Activated CD4-positive, alpha-beta T cell treated with anti-CD3 and anti-CD28 coated beads for 1 hour (primary cell): ENCODE data around the gene NFATC1.
"Not testable (repeated sequence)": the region's sequence is repeated elsewhere in the genome, so short reads cannot be mapped to it uniquely, and the experiment has no call there.

ENCODE experiments used
- DNase-seq: peaks from one replicate; pipeline ENCODE4 v3.0.0-alpha.2; 2020

The NFATC1 gene

GRCh38 chr18:79494936-79495335 lies 99.2 kb downstream of the NFATC1 start:
- no peak for DNase-seq

DNA sequence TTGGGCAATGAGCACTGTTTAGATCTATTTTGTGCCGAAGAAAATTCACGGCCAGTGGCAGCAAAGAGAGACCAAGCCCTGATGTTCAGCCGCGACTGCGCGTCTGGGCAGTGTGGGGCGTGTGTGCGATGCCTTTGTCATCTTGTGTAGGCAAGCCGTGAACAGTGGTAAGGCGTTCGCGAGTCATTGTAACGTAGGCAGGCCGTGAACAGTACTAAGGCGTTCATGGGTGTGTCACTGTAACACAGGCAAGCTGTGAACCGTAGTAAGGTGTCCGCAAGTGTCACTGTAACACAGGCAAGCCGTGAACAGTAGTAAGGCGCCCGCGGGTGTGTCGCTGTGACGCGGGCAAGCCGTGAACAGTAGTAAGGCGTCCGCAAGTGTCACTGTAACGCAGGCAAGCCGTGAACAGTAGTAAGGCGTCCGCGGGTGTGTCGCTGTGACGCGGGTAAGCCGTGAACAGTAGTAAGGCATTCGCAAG lies 99.9 kb downstream of the NFATC1 start:
- no peak for DNase-seq

DNA sequence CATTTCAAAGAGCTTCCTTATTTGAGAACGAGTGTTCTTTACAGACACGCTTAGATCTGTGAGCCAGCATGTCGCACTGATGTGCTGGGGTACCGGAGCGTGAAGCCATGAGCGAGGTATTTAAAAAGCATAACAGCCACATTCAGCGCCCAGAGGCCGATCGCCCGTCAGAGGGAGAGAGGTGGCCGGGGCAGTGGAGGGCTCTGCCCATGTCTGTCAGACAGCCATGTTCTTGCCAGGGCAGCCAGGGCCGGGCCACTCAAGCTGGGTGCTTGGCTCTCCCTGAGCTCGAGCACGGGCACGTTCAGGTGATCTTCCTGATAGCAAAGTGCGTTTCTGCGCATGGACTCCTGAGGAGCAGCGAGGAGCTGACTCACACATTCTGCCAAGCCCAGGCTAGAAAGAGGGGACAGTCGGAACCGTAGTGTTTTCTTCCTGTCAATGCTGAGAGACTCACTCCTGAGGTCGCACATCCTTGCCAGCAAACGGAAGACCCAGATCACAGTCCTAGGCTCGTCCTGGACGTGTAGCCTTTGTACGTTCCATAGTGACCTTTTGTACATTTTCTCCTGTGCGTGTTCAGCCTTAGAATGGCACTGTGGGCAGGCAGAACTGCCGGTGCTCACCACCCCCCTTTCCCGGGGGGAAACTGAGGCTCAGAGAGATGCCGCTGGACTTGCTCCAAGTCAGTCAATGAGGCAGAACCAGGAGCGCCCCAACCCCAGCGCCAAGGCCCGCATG lies 100.7 kb downstream of the NFATC1 start:
- DNase-seq: no peak

DNA sequence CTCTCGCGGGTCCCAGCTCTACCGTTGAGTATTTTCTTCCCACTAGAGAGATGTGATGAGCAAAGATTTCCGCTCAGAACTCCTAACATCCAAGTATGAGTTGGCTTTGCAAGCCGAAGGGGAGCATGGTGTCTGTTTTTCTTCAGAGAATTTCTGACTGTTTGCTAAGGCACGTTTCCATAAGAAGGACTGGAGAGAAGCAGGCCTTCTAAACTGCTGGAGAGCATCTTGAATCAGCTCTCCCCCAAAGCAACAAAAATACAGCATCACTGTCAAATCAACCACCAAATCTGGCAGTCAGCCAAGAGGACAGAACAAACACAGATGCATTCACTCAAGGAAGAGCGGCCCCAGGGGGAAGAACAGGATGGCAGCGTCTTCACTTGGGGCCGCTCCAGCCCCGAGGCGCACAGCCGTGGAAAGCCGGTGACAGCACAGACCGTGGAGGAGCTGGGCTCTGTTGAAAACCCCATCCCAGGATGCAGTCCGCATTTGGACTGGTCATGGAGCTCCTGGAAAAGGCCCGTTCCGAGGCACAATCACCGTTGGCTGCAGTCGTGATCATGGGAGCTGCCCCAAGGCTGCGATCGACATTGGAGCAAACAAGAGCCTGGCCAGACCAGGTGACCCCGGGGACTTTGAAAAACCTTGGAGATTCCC lies 101.4 kb downstream of the NFATC1 start:
- DNase-seq: no peak

- DNase-seq: no peak
These were observed 101.9 kb downstream of the NFATC1 start for GRCh38 chr18:79497638-79498081.

DNA sequence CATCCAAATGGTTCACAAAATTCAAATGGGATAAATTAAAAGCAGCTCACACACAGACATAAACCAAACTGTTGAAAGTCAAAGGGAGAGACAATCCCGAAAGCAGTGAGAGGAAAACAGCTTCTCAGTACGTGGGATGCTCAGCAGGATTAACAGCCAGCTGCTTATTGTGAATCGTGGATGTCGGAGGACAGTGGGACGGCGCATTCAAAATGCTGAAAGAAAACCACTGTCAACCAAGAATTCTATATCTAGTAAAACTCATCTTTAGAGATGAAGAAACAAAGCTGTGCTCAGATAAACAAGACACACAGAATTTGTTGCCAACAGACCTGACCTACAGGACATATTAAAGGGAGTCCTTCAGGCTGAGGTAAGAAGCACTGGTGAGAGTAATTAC lies 102.9 kb downstream of the NFATC1 start:
- no peak for DNase-seq

DNA sequence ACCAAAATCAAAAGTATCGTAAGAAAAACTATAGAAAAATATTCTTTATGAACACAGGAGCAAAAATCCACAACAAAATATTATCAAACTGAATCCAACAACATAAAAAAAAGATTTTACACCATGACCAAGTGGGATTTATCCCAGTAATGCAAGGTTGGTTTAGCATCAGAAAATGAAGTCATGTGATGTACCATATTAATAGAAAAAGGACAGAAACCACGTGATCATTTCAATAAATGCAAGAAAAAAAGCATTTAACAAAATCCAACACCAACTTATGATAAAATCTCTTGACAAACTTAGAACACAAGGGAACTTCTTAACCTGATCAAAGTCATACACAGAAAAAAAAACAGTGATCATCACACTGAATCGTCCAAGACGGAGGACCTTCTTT lies 105.3 kb downstream of the NFATC1 start:
- no peak for DNase-seq

GRCh38 chr18:79502782-79503181 lies 107.1 kb downstream of the NFATC1 start:
- DNase-seq: no peak

- no peak for DNase-seq
These were observed 107.7 kb downstream of the NFATC1 start for GRCh38 chr18:79503406-79503805.

GRCh38 chr18:79504034-79504433 lies 108.3 kb downstream of the NFATC1 start:
- no peak for DNase-seq

DNA sequence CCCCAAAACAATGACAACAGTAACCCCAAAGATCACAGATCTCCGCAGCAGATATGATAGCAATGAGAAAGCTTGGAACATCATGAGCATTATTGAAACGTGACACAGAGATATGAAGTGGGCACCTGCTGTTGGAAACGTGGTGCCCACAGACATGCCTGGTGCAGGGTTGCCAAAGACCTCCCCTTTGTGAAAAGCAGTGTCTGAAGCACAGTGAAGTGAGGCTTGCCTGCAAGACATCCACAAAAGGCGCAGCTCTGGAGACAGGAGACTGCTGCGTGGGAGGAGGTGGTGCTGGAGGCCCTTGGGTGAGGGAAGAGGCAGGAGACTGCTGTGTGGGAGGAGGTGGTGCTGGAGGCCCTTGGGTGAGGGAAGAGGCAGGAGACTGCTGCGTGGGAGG lies 108.8 kb downstream of the NFATC1 start:
- not testable (repeated sequence) for DNase-seq

DNA sequence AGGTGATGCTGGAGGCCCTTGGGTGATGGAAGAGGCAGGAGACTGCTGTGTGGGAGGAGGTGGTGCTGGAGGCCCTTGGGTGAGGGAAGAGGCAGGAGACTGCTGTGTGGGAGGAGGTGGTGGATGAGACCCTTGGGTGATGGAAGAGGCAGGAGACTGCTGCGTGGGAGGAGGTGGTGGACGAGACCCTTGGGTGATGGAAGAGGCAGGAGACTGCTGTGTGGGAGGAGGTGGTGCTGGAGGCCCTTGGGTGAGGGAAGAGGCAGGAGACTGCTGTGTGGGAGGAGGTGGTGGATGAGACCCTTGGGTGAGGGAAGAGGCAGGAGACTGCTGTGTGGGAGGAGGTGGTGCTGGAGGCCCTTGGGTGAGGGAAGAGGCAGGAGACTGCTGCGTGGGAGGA lies 109.7 kb downstream of the NFATC1 start:
- not testable (repeated sequence) for DNase-seq

- DNase-seq: no peak
These were observed 110.7 kb downstream of the NFATC1 start for GRCh38 chr18:79506191-79507075.

DNA sequence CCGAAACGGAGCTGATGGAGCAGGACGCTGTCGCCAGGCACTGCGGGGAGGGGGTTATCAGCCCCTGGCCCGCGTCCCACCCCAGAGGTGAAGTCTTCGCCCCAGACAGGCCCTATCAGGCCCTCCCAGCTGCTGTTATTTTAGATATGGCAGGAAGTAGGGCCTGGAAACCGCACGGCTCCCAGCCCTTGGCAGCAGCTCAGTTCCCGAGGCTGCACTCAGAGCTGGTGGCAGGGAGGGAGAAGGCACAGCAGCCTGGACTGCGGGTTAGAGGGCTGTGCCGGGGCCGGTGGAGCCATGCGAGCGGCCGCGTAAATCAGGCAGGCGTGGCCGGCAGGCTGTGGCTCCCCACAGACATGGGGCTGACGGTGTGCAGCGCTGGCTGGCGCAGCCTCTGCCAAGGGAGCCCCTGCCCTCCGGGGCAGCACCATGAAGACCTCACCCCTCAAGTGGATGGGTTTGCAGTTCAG lies 111.4 kb downstream of the NFATC1 start:
- DNase-seq: no peak

DNA sequence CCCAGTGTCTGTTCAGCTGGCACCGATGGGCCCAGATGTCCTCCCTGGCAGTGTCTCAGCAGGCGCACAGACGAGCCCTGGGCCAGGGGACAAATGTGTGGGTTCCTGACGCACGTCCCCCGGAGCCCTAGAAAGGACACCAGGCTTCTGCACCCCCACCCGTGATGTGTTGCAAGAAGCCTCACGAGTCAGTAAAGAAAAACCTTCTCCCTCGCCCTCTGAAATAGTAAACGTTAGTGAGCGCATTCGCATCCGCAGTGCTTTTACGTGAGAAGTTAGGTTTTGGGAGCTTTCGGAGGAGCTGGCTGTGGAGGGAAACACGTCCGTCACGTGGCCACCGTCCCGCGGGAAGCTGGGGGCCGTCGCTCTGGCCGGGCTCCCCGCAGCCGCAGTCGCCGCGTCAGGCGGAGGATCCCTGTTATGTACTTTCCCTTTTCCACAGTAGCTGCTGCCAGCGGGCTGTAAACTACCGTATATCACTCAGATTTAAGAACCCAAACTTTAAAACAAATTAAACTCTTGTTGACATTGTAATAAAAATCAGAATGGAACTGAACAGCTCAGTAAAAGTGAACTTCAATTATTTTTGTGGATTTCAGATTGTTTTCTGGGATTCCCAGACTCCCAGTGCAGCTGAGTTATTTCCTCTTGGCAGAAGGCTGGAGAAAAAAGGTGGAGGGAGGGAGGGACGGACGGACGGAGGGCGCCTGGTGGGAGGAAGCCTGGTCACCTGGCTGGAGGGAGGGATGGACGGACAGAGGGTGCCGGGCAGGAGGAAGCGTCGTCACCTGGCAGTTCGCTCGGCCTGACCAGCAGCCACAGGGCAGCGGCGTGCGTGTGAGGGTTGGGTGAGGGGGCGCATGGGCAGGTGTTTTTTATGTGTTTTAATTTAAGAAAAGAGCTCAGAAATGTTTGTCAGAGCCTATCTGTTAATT lies 112.1 kb downstream of the NFATC1 start:
- DNase-seq: no peak

- DNase-seq: no peak
These were observed 113.1 kb downstream of the NFATC1 start for GRCh38 chr18:79508565-79509535.

GRCh38 chr18:79509536-79509930 lies 113.8 kb downstream of the NFATC1 start:
- no peak for DNase-seq

- DNase-seq: no peak
These were observed 114.4 kb downstream of the NFATC1 start for GRCh38 chr18:79510046-79510685.

- DNase-seq: no peak
These were observed 115.1 kb downstream of the NFATC1 start for GRCh38 chr18:79510731-79511241.

DNA sequence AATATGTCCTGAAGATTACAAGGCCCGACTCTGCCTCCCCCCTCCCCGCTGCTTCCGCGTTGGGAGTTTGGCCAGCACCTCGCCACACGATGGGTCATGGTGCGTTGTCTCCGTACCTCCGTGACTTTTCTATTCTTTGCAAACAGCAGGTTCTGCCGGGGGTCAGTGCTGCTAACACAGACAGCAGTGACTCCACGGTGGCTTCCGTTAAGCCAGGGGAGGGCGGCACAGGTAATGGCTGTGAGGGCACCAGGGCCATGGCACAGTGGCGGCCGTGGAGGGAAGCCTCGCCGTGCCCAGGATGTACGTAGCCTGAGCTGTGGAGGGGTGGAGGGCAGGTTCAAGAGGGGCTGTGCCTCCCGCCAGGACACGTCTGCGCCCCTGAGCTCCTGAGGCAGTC lies 115.5 kb downstream of the NFATC1 start:
- DNase-seq: no peak
